Inferior parietal cortex (tissue), 1 donor: ENCODE data around the gene GTF2IRD1.
"Not testable (repeated sequence)": the region's sequence is repeated elsewhere in the genome, so short reads cannot be mapped to it uniquely, and the experiment has no call there.

ENCODE experiments used
- DNase-seq: peaks from one replicate; pipeline ENCODE4 v3.0.0-alpha.2; 2016; ENCODE audit errors: extremely low spot score

Gene GTF2IRD1, protein sequence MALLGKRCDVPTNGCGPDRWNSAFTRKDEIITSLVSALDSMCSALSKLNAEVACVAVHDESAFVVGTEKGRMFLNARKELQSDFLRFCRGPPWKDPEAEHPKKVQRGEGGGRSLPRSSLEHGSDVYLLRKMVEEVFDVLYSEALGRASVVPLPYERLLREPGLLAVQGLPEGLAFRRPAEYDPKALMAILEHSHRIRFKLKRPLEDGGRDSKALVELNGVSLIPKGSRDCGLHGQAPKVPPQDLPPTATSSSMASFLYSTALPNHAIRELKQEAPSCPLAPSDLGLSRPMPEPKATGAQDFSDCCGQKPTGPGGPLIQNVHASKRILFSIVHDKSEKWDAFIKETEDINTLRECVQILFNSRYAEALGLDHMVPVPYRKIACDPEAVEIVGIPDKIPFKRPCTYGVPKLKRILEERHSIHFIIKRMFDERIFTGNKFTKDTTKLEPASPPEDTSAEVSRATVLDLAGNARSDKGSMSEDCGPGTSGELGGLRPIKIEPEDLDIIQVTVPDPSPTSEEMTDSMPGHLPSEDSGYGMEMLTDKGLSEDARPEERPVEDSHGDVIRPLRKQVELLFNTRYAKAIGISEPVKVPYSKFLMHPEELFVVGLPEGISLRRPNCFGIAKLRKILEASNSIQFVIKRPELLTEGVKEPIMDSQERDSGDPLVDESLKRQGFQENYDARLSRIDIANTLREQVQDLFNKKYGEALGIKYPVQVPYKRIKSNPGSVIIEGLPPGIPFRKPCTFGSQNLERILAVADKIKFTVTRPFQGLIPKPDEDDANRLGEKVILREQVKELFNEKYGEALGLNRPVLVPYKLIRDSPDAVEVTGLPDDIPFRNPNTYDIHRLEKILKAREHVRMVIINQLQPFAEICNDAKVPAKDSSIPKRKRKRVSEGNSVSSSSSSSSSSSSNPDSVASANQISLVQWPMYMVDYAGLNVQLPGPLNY

DNA sequence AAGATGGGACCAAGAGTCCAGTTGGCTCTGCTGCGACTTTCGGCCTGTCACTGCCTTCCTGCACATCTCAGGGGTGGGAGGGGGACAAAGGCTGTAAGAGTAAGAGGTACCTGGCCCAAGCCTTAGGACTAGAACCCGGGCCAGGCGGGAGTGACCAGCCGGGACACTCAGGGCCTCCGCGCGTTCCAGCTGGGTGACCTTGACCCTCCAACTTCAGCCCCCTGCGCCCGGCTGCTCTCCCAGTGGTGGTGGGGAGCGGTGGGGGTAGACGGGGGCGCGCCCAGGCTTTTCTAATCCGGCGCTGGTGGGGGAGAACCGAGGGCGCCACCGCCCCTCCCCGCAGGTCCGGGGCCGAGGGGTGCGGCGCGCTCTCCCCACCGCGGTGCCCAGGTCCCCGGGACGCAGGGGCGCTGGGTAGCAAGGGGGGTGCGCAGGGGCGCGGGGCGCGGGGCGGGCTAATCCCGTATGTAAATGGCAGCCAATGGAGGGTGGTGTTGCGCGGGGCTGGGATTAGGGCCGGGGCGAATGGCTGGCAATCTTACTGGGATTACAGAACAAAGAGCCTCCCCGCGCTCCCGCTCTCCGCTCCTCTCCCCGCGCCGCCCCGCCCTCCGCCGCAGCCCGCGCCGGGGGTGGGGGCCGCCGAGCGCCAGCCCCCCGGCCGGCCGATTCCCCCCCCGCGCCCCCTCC is at the start of gene GTF2IRD1:
TSS of gene GTF2IRD1 (plus strand) at position 585 of the 690 bp plus-strand sequence. CDS start 54,175 bp downstream, outside the sequence.
- peak; percentile 55 for DNase-seq

DNA sequence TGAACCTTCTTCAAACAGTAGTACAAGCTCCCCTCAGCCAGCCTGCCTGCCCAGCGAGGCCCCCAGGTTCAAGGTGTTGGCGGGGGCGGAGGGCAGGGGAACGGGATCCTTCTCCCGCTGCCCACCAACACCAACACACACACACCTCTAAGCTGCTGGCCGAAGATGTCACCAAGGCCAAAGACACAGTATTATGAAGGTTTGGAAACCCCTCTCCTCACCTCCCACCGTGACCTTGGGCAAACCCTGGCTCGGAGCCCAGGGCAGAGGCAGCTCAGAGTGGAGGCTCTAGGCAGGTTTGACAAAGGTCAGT is 49.4 kb upstream of the GTF2IRD1 start:
- no peak for DNase-seq

DNA sequence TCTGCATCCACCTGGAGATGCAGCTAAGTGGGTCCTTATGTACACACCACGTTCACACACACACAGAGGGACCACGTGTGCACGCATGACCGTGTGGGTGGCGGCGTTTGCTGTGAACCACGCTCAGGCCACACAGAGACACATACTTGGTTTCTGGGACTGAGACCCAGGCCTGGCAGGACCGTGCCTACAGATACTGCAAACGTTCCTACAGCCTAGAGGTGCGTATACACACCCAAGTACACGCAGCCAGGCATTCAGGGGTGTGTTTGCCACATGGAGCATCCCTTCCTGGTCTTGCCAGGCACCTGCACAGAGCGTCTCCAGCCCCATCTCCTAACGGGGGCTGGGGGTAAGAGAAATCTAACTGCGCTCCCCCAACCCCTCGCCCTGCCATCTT is 49.0 kb upstream of the GTF2IRD1 start:
- no peak for DNase-seq

DNA sequence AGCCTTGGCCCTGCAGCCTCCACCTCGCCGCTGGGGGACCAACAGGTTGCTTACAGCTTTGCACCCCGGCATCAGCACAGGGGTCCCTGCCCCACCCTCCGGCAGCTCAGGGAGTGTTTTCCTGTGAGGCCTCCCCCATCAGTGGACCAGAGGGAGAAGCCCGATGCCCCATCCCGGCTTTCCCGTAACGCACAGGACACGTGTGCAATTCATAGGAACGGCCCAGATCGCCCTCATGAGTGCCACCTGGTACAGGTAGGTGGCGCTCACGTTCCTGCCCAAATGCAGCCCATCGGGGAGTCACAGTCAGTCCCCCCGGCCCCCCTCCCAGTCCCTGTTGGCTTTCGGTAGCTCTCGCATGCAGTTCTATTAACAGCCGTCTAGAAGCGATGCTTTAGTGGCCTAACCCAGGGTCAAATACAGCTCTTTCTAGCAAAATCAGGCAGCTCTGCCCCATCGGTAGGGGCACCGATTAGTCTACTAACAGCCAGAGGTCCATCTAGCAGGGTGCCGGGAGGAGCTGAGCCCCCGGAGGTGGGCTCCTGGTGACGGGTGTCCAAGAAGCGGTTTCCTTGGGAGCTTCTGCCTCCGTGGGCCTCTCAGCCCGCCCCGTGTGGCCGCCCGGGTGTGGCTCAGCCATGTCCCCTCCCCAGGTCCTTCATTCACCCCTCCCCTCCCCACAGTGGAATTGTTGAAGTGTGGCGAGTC is 48.4 kb upstream of the GTF2IRD1 start:
- DNase-seq, result no peak

DNA sequence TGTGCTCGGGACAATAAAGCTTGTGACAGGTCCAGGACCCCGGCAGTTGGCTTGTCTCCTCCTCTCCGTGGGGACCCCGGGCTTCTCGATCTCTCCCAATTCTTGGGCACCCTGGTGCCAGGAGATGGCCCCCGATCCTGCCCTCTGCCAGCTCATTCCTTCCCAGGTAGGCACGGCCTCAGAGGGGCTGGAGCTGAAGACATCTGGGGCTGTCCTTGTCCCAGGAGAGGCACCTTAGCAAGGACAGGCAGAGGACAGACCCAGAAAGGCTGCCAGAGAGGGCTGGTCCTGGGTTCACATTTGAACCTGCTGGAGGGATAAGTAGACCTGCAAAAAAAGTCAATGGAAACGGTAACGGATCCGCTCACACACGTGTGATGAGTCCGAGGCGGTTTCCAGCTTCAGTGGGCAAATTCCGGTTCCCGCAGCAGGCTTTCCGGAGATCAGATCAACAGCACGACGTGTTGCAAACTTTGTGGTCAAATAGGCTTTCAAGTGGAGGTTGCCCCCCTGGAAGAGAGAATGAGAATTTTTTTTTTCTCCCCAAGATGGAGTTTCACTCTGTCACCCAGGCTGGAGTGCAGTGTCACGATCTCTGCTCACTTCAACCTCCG is 47.7 kb upstream of the GTF2IRD1 start:
- DNase-seq, result no peak

- no peak for DNase-seq
These were observed 45.7 kb upstream of the GTF2IRD1 start for GRCh38 chr7:74407958-74408357.

GRCh38 chr7:74409571-74409970 is 44.1 kb upstream of the GTF2IRD1 start:
- DNase-seq, result no peak

GRCh38 chr7:74410772-74411171 is 42.9 kb upstream of the GTF2IRD1 start:
- DNase-seq, result no peak

DNA sequence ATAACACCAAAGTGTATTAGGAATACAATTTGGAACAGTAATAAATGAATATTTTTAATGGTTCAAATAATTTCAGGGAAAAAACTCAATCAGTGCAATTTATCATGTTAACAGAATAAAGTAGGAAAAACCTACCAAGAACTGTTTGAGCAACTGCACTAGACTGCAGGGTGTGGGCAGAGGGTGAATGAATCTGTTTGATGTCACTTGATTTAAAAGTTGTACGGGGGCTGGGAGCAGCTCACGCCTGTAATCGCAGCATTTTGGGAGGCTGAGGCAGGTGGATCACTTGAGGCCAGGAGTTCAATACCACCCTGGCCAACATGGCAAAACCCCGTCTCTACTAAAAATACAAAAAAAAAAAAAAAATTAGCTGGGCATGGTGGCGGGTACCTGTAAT is 42.1 kb upstream of the GTF2IRD1 start:
- DNase-seq, result not testable (repeated sequence)

GRCh38 chr7:74412056-74412455 is 41.6 kb upstream of the GTF2IRD1 start:
- DNase-seq, result no peak

- DNase-seq, result no peak
These were observed 41.1 kb upstream of the GTF2IRD1 start for GRCh38 chr7:74412603-74413002.

DNA sequence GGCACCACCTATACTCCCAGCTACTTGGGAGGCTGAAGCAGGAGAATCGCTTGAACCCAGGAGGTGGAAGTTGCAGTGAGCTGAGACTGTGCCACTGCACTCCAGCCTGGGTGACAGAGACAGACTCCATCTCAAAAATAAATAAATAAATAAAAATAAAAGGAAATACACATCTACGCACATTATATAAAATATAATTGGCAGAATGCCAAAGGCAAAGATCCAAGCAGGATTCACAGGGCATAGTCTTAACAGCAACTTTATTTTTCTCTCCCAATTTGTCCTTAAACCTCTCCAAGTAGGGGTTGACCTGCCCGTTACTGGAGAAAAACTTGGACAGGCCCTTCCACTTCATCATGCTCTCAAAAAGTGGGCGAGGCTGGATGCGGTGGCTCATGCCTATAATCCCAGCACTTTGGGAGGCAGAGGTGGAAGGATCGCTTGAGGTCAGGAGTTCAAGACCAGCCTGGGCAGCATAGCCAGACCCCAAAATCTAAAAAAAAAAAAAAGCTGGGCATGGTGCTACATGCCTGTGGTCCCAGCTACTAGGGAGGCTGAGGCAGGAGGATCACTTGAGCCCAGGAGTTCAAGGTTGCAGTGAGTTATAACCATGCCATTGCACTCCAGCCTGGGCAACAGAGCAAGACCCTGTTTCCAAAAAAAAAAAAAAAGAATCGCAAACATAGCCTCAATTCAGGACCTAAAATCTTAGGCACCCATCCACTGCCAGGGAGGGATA is 38.9 kb upstream of the GTF2IRD1 start:
- DNase-seq, result not testable (repeated sequence)

DNA sequence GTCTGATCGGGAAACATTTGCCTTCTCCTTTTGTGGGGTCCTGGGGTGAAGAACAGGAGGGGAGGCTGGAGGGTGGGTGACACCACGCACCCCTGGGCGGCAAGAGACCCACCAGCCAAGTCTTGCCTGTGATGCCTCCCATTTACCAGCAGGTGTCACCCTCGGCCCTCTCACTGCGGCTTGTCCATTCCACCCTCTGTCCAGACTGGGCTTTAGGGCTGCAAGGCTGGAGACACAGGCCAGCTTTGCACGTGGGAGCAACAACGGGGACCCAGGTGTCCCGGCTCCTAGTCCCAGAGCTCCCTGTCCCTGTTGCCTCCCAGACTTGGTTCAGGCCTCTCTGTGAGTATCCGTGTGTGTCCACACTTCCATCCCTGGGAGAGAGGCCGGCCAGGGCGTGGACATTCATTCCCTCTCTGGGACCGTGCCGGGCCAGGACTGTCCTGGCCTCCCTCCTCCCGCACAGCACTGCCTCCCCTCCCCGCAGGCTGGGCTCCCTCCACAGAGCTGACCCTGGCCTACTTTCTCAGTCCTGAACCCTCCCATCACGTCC is 36.2 kb upstream of the GTF2IRD1 start:
- DNase-seq, result peak; percentile 87

- DNase-seq, result no peak
These were observed 35.6 kb upstream of the GTF2IRD1 start for GRCh38 chr7:74418076-74418475.

GRCh38 chr7:74418538-74418937 is 35.2 kb upstream of the GTF2IRD1 start:
- no peak for DNase-seq

DNA sequence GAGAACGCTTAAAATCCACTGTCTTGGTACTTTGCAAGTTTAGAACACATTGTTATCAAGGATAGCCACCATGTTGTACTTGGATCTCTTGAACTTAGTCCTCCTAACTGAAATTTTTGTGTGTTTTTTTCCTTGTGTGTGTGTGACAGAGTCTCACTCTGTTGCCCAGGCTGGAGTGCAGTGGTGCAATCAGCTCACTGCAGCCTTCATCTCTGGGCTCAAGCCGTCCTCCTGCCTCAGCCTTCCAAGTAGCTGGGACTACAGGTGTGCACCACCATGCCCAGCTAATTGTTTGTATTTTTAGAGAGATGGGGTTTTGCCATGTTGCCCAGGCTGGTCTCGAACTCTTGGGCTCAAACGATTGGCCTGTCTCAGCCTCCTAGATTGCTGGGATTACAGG is 34.5 kb upstream of the GTF2IRD1 start:
- DNase-seq, result not testable (repeated sequence)

- DNase-seq, result no peak
These were observed 33.7 kb upstream of the GTF2IRD1 start for GRCh38 chr7:74420006-74420405.

DNA sequence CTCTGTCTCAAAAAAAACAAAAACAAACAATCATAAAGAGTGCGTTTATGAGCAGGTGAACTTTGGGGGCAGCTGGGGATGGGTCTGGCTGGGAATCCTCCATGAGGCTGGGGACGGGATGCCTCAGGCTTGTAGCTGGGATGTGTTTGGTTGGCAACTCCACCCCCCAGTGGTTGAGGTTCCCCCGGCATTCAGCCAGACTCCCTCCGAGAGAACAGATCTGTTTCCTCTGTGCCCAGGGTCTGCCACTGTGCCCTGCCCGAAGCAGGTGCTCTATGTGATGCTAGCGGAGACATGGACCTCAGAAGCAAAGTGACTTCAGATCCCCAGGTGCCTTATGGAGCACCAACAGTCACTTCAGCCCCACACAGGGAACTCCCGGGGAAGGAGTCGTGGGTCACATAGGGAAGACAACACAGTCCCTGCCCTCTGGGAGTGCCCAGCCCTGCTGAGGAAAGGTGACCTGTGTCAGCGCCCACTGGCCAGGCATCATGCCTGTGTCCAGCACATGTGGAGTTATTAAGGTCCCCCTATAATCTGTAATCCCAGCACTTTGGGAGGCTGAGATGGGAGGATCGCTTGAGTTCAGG is 29.3 kb upstream of the GTF2IRD1 start:
- DNase-seq, result no peak

GRCh38 chr7:74428023-74428422 is 25.7 kb upstream of the GTF2IRD1 start:
- DNase-seq, result no peak
